ENCODE measurements around the gene MINDY1. TPM values are rescaled to one million over a fixed set of nuclear protein-coding genes. Genes with fewer than 3 reads are reported as not detected.
A peak's percentile ranks its signal among the peaks of the same experiment; 100 is the strongest.

MINDY1 gene
- total RNA-seq, 1 donor from 2014 or later, result 5.5 TPM

- Histone ChIP-seq H3K4me3 (ENCODE audit: low read depth, low read length) (no peak within 1 kb of the TSS), H3K27me3 (ENCODE audit: control insufficient read depth, insufficient read depth, low read length) (no peaks in the 10 kb centered on the region), H3K36me3 (ENCODE audit: control insufficient read depth, insufficient read depth, low read length) (no peaks in the 10 kb centered on the region)
- DNase-seq (ENCODE audit: low read depth) (peak; percentile 18), FAIRE-seq (no peak)
- TF ChIP-seq CTCF (IDR thresholded peaks at IDR 0.05; ENCODE audit: insufficient read depth, low read length, severe bottlenecking), result no peak
Measured at GRCh38 chr1:150981805-150982712, 24.6 kb downstream of the MINDY1 start, which contains the start of gene ANXA9. Gene ANXA9, plus strand, starts transcription at chr1:150982292. Its CDS starts 814 bp downstream, at chr1:150983106.

GRCh38 chr1:150981177-150981804 lies 25.4 kb downstream of the MINDY1 start:
- FAIRE-seq (no peak), DNase-seq (ENCODE audit: low read depth) (peak; percentile 46)
- Histone ChIP-seq H3K27me3 (ENCODE audit: control insufficient read depth, insufficient read depth, low read length) (no peaks in the 10 kb centered on the region), H3K4me3 (ENCODE audit: low read depth, low read length) (no peak overlapping the region), H3K36me3 (ENCODE audit: control insufficient read depth, insufficient read depth, low read length) (no peaks in the 10 kb centered on the region)
- no peak for TF ChIP-seq CTCF (IDR thresholded peaks at IDR 0.05; ENCODE audit: insufficient read depth, low read length, severe bottlenecking)

- peak; percentile 78 for DNase-seq (ENCODE audit: low read depth)
- no peaks in the 10 kb centered on the region for H3K27me3 ChIP-seq (ENCODE audit: control insufficient read depth, insufficient read depth, low read length)
- TF ChIP-seq CTCF (IDR thresholded peaks at IDR 0.05; ENCODE audit: insufficient read depth, low read length, severe bottlenecking), result peak; percentile 99
- no peaks in the 10 kb centered on the region for H3K36me3 ChIP-seq (ENCODE audit: control insufficient read depth, insufficient read depth, low read length)
- no peak for FAIRE-seq
- H3K4me3 ChIP-seq (ENCODE audit: low read depth, low read length), result no peak overlapping the region
Measured at GRCh38 chr1:150979092-150980056, 27.3 kb downstream of the MINDY1 start.

GRCh38 chr1:150976879-150977694 lies 29.6 kb downstream of the MINDY1 start:
- Histone ChIP-seq H3K27me3 (ENCODE audit: control insufficient read depth, insufficient read depth, low read length) (no peaks in the 10 kb centered on the region), H3K36me3 (ENCODE audit: control insufficient read depth, insufficient read depth, low read length) (no peaks in the 10 kb centered on the region), H3K4me3 (ENCODE audit: low read depth, low read length) (no peak overlapping the region)
- FAIRE-seq, result no peak
- TF ChIP-seq CTCF (IDR thresholded peaks at IDR 0.05; ENCODE audit: insufficient read depth, low read length, severe bottlenecking), result no peak
- DNase-seq (ENCODE audit: low read depth), result peak; percentile 85

- H3K36me3 ChIP-seq (ENCODE audit: control insufficient read depth, insufficient read depth, low read length), result no peaks in the 10 kb centered on the region
- H3K4me3 ChIP-seq (ENCODE audit: low read depth, low read length), result no peak overlapping the region
- H3K27me3 ChIP-seq (ENCODE audit: control insufficient read depth, insufficient read depth, low read length), result no peaks in the 10 kb centered on the region
- no peak for DNase-seq (ENCODE audit: low read depth)
- no peak for TF ChIP-seq CTCF (IDR thresholded peaks at IDR 0.05; ENCODE audit: insufficient read depth, low read length, severe bottlenecking)
- FAIRE-seq, result no peak
Measured at GRCh38 chr1:150976401-150976821, 30.3 kb downstream of the MINDY1 start.
